Posterior vena cava (tissue), 2 donors: ENCODE measurements around the gene TMEM163. TPM values are rescaled to one million over a fixed set of nuclear protein-coding genes. Genes with fewer than 3 reads are reported as not detected.
"Not testable (repeated sequence)": the region's sequence is repeated elsewhere in the genome, so short reads cannot be mapped to it uniquely, and the experiment has no call there.

Source experiments
- DNase-seq: peaks from one replicate; pipeline ENCODE4 v3.0.0-alpha.2; 2020; ENCODE audit warnings: low spot score
- intact Hi-C, 2 donors: fragments of 100-400 bp; cut with DNase I; formaldehyde crosslinking; loops; one replicate each; pipeline versions ENCODE4 v1.14.1 to v1.14.2; 2022 to 2023
- total RNA-seq, 2 donors: library from RNA; stranded (reverse); fragmentation: NEBNext Ultra II Directional; extraction: Animal tissue kit (Norgen Biotek cat#: 25700); gene quantifications; one replicate each; pipeline ENCODE4 v1.2.1, GENCODE V29; 2021
- donor health status: DM: yes; HTN: yes; CAD: no.
- donor health status: DM: yes; HTN: yes; CAD: no.

The TMEM163 gene
- total RNA-seq, 2 donors from 2014 or later = 0.19 to 0.24 TPM

GRCh38 chr2:134479696-134480330, 239.0 kb downstream of the TMEM163 start:
- DNase-seq = no peak
- intact Hi-C loops = no loop called here

- intact Hi-C loops, DNase-seq: not testable (repeated sequence)
Observed at GRCh38 chr2:134476982-134477381, 241.8 kb downstream of the TMEM163 start.

- intact Hi-C loops = no loop called here
- DNase-seq = no peak
Observed at GRCh38 chr2:134470561-134471168, 248.1 kb downstream of the TMEM163 start.

- no peak for DNase-seq
- intact Hi-C loops = no loop called here
Observed at GRCh38 chr2:134469516-134470115, 249.2 kb downstream of the TMEM163 start.

- intact Hi-C loops = no loop called here
- no peak for DNase-seq
Observed at GRCh38 chr2:134468776-134469175, 250.0 kb downstream of the TMEM163 start.

GRCh38 chr2:134468164-134468563, 250.6 kb downstream of the TMEM163 start:
- DNase-seq = no peak
- intact Hi-C loops = no loop called here

- intact Hi-C loops = no loop called here
- DNase-seq = no peak
Observed at GRCh38 chr2:134466141-134466540, 252.7 kb downstream of the TMEM163 start.

- intact Hi-C loops = no loop called here
- no peak for DNase-seq
Observed at GRCh38 chr2:134465228-134466105, 253.3 kb downstream of the TMEM163 start.

GRCh38 chr2:134463699-134464022, 255.1 kb downstream of the TMEM163 start:
- peak; percentile 36 for DNase-seq
- intact Hi-C loops = no loop called here

GRCh38 chr2:134462791-134463698, 255.8 kb downstream of the TMEM163 start:
- no peak for DNase-seq
- intact Hi-C loops = no loop called here

GRCh38 chr2:134462275-134462674, 256.5 kb downstream of the TMEM163 start:
- intact Hi-C loops = no loop called here

GRCh38 chr2:134461511-134461910, 257.3 kb downstream of the TMEM163 start:
- peak; percentile 78 for DNase-seq
- intact Hi-C loops = no loop called here

More at GRCh38 chr2:134462275-134462674, 256.5 kb downstream of the TMEM163 start:
- DNase-seq = peak; percentile 5

- intact Hi-C loops = no loop called here
- peak; percentile 81 for DNase-seq
Observed at GRCh38 chr2:134460583-134460998, 258.2 kb downstream of the TMEM163 start.

GRCh38 chr2:134459706-134460406, 258.9 kb downstream of the TMEM163 start:
- intact Hi-C loops = no loop called here

GRCh38 chr2:134458950-134459349, 259.9 kb downstream of the TMEM163 start:
- DNase-seq = peak; percentile 25
- intact Hi-C loops = no loop called here

More at GRCh38 chr2:134459706-134460406, 258.9 kb downstream of the TMEM163 start:
- peak; percentile 62 for DNase-seq

GRCh38 chr2:134458473-134458853, 260.3 kb downstream of the TMEM163 start:
- no peak for DNase-seq
- intact Hi-C loops = no loop called here

- peak; percentile 62 for DNase-seq
- intact Hi-C loops = no loop called here
Observed at GRCh38 chr2:134457765-134458472, 260.9 kb downstream of the TMEM163 start.

GRCh38 chr2:134457353-134457752, 261.4 kb downstream of the TMEM163 start:
- DNase-seq = peak; percentile 69
- intact Hi-C loops = no loop called here
